SK-MEL-5 (cell line): ENCODE results near the gene MAP3K4. TPM values are rescaled to one million over a fixed set of nuclear protein-coding genes. Genes with fewer than 3 reads are reported as not detected.

Experiments used
- DNase-seq: peaks from one replicate; pipeline ENCODE4 v3.0.0-alpha.2; 2016; ENCODE audit warnings: low read depth, low spot score
- in situ Hi-C: cut with HindIII; loops from 2 replicates; pipeline ENCODE4 v1.10.0; 2016; ENCODE audit warnings: low sequenced_read_pairs, high pct_unique_total_duplicates, low pct_unique_long_range_greater_than_20kb
- total RNA-seq: library from RNA; depleted of rRNA; stranded (reverse); fragments of >200 nt; shearing (Covaris generic); gene quantifications from 2 replicates; pipeline ENCODE4 v1.2.3, GENCODE V29; 2014

The MAP3K4 gene
- total RNA-seq, 1 experiment from 2014 or later, result 14.6 TPM

- no peak for DNase-seq
- in situ Hi-C loops, result no loop called here
These were observed 27.8 kb downstream of the MAP3K4 start for GRCh38 chr6:161019324-161019839.

DNA sequence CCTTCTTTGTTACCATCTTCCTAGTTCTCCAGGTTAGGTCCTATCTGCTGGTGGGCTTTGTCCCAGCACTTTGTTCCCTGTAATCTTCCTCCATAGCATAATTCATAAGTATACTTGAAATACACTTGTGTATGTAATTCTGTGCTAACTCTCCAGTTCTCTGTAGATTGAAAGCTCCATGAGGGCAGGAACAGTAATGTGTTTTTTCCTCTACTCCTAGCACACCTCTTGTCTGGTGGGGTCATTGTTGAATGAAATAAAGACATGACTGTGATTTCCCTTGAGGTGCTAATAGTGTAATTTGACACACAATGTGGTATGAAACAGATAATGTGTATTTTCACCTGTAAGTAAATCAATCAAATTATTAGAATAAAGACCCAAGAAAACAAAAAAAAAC lies 30.0 kb downstream of the MAP3K4 start:
- in situ Hi-C loops, result no loop called here

GRCh38 chr6:161021998-161022743 lies 30.6 kb downstream of the MAP3K4 start:
- in situ Hi-C loops, result no loop called here
- no peak for DNase-seq

More for the DNA sequence above, 30.0 kb downstream of the MAP3K4 start:
- no peak for DNase-seq

- DNase-seq, result no peak
- in situ Hi-C loops, result no loop called here
These were observed 31.7 kb downstream of the MAP3K4 start for GRCh38 chr6:161023316-161023715.

GRCh38 chr6:161024364-161024920 lies 32.9 kb downstream of the MAP3K4 start:
- DNase-seq, result no peak
- in situ Hi-C loops, result no loop called here

GRCh38 chr6:161027385-161027784 lies 35.8 kb downstream of the MAP3K4 start:
- in situ Hi-C loops, result no loop called here
- no peak for DNase-seq

GRCh38 chr6:161029195-161029809 lies 37.7 kb downstream of the MAP3K4 start:
- in situ Hi-C loops, result no loop called here
- no peak for DNase-seq

DNA sequence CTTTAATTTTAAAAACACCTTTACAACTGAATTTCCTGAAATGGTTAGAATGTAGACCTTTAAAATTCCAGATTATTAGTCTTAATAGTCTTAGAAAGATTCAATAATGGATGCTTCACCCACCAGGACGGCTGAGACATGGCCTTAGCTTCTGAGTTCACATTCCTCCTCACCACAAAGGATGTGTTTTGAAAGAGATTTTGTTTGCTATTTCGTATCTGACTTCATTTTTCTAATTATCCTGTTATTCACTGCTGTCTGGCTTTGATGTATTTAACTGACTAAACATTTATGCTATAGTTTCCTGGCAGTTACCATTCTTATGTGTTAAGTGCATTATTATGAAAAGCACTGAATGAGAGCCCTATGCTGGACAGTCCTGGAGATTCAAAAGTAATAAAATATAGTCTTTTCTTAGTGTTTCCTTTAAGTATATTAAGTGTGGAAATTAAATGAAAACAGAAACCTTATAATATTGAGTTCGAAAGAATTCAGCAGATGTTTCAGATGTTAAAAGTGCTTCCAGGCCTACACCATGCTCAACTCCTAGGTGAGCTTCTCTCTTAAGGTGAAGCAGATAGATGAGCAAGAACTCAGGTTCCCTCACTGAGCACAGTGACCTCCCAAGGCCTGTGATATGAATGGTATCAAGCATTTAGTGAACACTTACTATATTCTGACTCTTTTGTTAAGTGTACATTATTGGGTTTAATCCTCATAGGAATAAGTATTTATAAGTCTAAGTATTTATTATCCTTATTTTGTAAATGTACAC lies 40.3 kb downstream of the MAP3K4 start:
- in situ Hi-C loops, result no loop called here
- no peak for DNase-seq

DNA sequence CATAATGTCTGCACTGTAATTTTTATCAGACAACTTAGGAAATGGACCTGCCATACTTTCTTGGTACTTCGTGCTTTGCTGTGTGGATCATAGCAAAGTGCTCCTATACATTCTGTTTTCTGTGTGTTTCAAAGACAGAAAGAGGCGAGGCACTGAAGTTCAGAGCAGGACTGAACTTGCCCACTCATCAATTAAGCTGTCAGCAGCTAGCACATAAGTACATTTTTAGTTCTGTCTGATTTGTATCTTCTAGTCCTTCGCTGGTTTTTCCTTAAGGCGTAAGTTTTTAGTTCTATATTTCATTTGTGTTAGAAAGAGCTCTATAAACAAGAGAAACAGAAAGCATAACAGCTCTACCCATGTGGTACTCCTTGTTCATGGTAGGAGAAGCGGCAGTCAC lies 42.1 kb downstream of the MAP3K4 start:
- DNase-seq, result no peak

DNA sequence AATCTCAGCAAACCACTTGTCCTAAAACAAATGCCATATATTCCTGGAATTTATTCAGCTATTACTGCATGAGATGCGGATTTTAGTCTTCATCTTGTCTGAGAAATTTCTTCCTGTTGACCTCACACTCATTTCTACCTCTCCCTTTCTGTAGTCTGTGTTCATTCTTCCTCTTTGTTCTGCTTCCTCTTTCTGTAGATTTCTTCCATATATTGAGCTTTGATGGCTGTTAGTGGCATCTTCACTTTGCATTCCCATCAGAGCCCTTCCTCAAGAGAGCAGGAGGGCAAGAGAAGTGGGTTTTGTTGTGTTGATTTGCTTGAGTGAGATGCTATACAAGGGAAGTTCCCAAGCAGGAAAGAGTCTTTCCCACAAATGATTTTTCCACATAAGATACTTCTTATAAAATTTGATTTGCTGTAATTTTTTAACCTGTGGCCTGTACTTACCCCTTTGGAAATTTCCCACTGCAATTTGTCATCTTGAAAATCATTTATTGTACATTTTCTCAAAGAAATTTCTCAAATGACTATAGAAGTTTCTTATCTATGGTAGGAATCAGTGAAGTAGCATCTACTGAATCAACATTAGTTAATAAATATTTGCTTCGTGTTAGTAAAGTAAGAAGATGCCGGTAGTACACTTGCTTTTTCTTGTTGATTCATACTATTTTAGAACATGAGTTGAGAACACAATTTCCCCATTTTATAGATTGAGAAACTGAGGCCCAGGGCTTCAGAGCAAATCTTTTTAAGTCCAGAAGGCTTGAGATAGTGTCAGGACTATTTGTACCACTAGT lies 43.8 kb downstream of the MAP3K4 start:
- in situ Hi-C loops, result no loop called here
- DNase-seq, result no peak

More for the DNA sequence above, 42.1 kb downstream of the MAP3K4 start:
- in situ Hi-C loops, result no loop called here

DNA sequence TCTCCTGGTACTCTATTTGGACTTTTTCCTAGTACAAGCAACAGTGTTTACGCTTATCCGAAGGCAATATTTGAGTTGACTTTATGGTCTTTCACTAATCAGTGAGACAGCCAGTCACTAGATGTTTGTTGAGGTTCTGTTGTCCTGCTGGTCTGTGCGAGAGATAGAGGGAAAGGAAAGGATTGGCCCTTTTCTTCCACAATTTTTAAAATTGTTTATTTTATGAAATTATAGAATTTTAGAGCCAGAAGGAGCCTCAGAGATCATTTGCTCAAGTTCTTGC lies 44.4 kb downstream of the MAP3K4 start:
- in situ Hi-C loops, result no loop called here
- no peak for DNase-seq

DNA sequence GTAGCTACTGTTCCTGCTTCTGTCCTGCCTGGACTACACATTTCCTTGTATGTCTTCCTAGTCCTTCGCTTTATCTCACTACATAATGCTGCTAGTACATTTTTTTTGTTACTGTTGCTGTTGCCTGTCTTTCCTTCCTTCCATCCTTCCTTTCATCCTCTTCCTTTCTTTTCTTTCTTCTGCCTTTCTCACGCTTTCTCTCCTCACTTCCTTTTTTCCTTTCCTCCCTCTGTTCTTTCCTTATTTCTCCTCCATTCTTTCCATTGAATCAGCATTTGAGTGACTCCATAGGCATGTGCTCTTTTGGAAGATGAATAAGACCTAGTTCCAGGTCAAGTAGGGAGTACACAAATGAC lies 46.3 kb downstream of the MAP3K4 start:
- in situ Hi-C loops, result no loop called here
- peak; percentile 49 for DNase-seq

- DNase-seq, result no peak
- in situ Hi-C loops, result no loop called here
These were observed 46.9 kb downstream of the MAP3K4 start for GRCh38 chr6:161038229-161039031.

DNA sequence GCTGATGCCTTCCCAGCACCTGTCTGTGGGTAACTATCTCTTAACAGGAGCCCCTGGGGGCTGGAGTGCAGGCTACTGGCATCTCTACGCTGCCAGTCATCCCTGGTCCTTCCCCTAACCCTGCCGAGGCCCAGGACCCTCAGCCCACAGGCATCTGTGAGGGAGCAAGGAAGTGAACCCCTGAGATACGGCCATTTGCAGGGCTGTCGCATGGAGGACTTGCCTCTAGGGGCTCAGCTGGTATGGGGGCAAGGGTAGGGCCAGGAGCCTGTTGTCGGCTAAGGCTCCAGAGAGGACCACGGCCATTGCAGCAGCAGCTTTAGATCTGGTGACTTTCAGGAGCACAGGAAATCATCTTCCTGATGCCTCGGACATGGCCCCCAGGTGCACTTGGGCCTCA lies 49.7 kb downstream of the MAP3K4 start:
- in situ Hi-C loops, result no loop called here
- DNase-seq, result no peak

GRCh38 chr6:161044335-161044734 lies 52.8 kb downstream of the MAP3K4 start:
- DNase-seq, result no peak
- in situ Hi-C loops, result no loop called here

DNA sequence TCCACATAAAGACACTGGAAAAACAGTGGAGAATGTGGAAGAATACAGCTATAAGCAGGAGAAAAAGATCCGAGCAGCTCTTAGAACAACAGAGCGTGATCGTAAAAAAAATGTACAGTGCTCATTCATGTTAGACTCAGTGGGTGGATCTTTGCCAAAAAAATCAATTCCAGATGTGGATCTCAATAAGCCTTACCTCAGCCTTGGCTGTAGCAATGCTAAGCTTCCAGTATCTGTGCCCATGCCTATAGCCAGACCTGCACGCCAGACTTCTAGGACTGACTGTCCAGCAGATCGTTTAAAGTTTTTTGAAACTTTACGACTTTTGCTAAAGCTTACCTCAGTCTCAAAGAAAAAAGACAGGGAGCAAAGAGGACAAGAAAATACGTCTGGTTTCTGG lies 57.1 kb downstream of the MAP3K4 start:
- DNase-seq, result no peak
- in situ Hi-C loops, result no loop called here
